CD4-positive, alpha-beta T cell treated with Interferon alpha-2 for 1 hour (primary cell): Measurements from ENCODE around the gene PHACTR3.

Experiments used
- DNase-seq, 2 donors: peaks; one replicate each; pipeline ENCODE4 v3.0.0-alpha.2; 2020 to 2022

The PHACTR3 gene

DNA sequence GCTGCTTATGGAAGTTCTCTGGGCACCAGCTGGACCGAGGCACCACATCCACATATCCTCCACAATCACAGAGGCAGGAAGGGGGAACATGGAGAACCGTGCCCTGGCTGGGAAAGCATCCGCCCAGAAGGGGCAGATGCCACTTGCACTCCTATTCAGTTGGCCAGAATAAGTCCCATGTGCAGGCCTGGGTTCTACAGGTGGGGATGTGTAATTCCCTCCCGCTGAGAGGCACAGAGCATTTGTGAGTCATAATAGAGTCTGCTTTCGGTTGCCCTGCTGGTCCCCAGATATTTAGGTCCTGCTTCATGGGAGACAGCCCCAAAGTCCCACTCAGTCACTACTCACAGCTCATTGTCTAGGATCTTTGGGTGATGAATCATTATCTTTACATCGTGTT lies 104.0 kb downstream of the PHACTR3 start:
- DNase-seq: no peak

- DNase-seq: no peak
Measured at GRCh38 chr20:59709636-59710035, 105.3 kb downstream of the PHACTR3 start.

DNA sequence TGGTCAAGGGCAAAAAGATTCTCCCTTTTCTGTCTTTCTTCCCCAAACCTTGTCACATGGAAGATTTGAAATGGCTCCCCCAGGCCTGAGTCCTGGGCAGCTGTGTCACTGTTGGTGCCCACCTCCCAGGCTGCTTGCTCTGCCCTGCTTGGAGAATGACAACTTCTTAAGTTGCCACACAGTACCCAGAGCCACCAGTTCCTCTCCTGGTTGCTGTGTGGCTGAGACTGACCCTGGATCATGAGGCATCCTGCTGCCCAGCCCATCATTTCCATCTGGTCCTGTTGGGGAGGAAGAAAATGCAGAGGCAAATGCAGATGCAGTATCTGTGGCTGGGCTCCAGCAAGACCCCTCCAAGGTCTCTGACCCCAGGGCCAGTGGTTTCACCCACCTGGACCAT lies 113.7 kb downstream of the PHACTR3 start:
- DNase-seq: no peak

GRCh38 chr20:59718751-59719150 lies 114.4 kb downstream of the PHACTR3 start:
- DNase-seq: no peak

DNA sequence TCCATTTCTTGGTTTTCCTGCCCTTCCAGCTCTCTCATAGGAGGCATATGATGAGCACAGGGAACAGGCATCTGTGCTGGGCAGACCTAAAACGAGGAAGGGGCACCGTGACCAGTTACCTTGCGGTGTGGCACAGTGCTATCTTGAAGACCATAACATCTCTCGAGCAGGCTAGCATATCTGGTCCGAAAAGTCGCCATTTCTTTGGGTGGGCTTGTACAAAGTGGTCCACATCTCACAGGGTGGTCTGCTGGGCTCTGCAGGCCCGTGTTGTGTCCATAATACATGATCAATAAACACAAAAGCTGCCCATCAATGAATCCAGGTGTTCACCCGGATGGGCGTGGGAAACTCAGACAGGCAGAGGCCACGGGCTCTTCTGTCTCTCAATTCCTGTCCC lies 115.7 kb downstream of the PHACTR3 start:
- DNase-seq: no peak

DNA sequence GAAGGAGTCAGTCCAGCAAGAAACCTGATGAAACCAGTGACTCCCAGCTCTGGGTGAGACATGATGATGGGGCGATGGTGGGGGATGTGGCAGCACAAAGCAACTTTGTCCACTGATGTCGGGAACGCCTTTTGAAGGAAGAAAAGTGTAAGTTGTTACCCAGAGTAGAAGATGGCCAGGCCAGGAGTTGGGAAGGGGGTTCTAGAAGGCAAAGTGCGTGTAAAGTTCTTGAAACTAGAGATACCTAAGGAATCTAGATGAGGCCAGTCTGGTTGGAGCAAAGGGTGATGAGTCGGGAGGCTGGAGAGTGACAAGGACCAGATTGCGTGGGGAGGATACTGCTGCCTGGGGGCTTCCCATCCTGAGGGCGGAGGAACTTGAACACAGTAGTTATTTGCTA lies 117.0 kb downstream of the PHACTR3 start:
- DNase-seq: no peak

DNA sequence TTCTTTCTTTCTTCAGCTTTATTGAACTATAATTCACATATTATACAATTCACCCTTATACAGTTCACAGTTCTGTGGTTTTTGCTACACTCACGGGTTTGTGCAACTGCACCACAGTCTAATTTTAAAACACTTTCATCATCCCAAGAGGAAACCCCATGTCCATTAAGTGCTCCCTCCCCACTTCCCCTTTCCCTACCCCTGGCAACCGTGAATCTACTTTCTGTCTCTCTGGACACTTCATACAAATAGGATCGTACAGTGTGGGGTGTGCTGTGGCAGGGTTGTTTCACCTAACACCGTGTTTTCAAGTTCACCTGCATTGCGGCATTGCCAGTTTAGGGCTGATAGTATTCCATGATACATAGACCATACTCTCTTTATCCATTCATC lies 118.8 kb downstream of the PHACTR3 start:
- DNase-seq: peak in 1 of 2 donors; percentile 22

- no peak for DNase-seq
Measured at GRCh38 chr20:59723607-59724456, 119.5 kb downstream of the PHACTR3 start.

- DNase-seq: no peak
Measured at GRCh38 chr20:59724457-59725366, 120.4 kb downstream of the PHACTR3 start.

- DNase-seq: no peak
Measured at GRCh38 chr20:59725476-59726280, 121.3 kb downstream of the PHACTR3 start.

- DNase-seq: no peak
Measured at GRCh38 chr20:59726281-59726595, 121.9 kb downstream of the PHACTR3 start.

DNA sequence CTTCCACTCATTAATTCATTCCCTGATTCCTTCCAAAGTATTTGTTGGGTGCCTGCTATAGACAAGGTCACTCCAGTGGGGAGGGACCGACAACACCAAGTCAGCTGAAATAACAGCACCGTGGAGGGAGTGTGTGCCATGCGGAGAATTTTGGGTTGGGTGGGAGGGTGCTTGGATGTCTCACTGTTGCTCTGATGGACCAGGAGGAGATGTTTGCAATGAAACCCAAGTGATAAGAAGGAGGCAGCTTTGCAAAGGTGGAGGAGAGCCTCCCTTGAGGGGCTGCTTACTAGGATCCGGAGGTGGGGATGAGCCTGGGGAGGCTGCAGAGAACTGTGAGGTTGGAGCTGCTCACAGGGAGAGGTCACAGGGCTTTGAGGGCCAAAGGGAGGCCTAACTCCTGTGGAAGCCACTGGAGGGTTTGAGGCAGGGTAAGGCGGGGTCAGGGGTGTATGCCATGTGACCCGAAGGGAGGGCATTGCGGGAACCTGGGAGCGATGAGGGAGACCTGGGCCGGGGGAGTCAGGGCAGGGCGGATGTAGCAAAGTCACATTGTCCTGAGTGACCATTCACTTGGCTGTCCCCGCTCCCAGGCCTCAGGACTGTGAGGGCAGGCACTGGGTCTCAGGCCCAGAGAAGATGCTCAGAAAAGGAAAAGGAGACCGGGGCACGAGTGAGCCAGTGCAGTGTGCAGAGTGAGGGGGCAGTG lies 124.5 kb downstream of the PHACTR3 start:
- no peak for DNase-seq

GRCh38 chr20:59729506-59729905 lies 125.2 kb downstream of the PHACTR3 start:
- DNase-seq: no peak

GRCh38 chr20:59730722-59731121 lies 126.4 kb downstream of the PHACTR3 start:
- DNase-seq: no peak

DNA sequence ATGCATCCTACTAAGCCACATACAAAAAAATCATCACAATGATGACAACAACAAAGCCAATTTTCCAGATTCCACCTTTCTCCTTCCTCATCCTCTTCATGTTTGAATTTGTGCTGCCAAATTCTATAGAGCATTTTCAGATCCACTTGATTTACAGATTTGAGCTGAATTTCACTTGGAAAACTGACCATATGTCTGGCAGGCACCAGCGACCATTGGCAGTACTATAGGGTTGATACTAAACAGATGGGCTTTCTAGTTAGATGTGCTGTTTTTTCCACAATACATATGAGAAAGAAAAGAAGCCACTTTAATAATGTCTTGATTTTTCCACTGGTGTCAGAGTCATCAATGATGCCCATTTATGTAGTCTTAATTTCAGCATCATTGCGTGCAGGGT lies 127.0 kb downstream of the PHACTR3 start:
- no peak for DNase-seq

GRCh38 chr20:59733351-59733750 lies 129.0 kb downstream of the PHACTR3 start:
- DNase-seq: no peak

- no peak for DNase-seq
Measured at GRCh38 chr20:59735486-59735885, 131.1 kb downstream of the PHACTR3 start.

DNA sequence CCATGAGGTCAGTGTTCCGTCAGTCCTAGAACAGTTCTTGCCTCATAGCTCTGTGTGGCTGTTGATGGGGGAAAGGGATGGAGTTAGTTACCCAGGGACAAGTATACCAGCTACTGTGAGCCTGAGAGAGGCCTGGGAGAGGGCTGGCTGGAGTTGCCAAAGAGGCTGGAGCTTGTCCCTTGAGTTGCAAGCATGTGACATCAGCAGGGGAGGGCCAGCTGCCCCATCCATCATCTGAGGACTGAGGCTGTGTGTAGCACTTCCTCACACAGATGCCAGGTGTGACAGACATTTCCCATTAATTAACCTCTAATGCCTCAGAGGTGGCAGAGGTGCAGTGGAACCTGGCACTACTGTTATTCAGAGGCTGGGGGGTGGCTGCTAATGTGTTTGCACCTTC lies 131.6 kb downstream of the PHACTR3 start:
- DNase-seq: no peak

GRCh38 chr20:59736366-59736765 lies 132.0 kb downstream of the PHACTR3 start:
- no peak for DNase-seq

DNA sequence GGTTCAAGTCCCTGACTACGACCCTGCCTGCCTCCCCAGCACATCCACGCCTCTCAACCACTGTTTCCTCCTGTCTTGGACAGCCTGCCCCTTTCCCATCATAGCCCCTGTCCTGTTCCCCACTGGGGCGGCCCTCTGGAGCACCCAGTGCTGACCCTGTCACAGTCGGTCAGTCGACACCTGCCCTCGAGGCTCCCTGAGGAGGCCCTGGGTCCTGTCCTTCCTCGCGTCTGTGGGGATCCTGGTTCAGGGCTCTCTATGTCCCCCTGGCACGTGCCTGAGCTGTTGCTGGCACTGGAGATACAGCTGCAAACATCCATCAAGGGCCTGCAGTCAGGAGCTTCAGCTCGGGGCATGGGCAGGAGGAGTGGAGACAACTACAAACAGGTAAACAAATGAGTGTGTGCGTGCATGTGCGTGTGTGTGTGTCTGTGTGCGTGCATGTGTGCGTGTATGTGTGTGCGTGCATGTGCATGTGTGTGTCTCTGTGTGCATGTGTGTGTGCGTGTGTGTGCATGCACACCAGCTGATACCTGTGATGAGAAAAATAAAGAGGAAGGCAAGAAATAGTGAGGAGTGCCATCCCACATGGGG lies 132.8 kb downstream of the PHACTR3 start:
- no peak for DNase-seq

- DNase-seq: no peak
Measured at GRCh38 chr20:59737816-59738215, 133.5 kb downstream of the PHACTR3 start.

GRCh38 chr20:59738851-59739250 lies 134.5 kb downstream of the PHACTR3 start:
- no peak for DNase-seq
